Thyroid gland (tissue), 4 donors: ENCODE measurements around the gene BCLAF3.

ENCODE experiments used
- POLR2A ChIP-seq, 2 donors: fragments of 450-650 bp; IDR thresholded peaks; one replicate each; pipeline ENCODE4 v1.6.1; 2017; ENCODE audit warnings: antibody characterized with exemption in 2 of 2, mild to moderate bottlenecking in 2 of 2, moderate library complexity in 1 of 2
- TF ChIP-seq, protein P1 (sequence below), 6 experiments: fragments of 200-600 bp in 3 of 6; fragments of 450-650 bp in 3 of 6; sonication (generic) in 3 of 6; IDR thresholded peaks; one replicate each; pipeline ENCODE4 v1.5.1; 2016 to 2019; ENCODE audit warnings: antibody characterized with exemption in 6 of 6, mild to moderate bottlenecking in 2 of 6, inconsistent platforms in 1 of 6, moderate library complexity in 1 of 6

DNA sequence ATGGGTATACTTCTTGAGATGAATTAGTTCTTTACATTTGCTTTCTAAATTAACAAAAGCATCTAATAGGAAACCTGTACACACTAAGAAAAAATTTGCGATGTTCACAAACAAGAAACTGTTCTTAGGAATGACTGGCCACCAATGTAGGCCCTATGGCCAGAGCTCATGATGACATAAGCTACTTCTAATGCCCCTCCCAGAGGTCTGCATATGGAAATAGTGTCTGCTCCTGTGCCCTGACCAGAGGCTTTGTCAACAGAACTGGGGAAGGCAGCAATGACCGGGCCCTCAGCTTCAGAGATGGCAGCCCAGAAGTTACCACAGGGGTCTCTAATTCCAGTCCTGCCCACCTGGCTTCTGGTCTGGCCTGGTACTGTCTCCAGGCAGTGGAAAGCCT is 15.0 kb upstream of the BCLAF3 start:
- TF ChIP-seq, protein P1, sequence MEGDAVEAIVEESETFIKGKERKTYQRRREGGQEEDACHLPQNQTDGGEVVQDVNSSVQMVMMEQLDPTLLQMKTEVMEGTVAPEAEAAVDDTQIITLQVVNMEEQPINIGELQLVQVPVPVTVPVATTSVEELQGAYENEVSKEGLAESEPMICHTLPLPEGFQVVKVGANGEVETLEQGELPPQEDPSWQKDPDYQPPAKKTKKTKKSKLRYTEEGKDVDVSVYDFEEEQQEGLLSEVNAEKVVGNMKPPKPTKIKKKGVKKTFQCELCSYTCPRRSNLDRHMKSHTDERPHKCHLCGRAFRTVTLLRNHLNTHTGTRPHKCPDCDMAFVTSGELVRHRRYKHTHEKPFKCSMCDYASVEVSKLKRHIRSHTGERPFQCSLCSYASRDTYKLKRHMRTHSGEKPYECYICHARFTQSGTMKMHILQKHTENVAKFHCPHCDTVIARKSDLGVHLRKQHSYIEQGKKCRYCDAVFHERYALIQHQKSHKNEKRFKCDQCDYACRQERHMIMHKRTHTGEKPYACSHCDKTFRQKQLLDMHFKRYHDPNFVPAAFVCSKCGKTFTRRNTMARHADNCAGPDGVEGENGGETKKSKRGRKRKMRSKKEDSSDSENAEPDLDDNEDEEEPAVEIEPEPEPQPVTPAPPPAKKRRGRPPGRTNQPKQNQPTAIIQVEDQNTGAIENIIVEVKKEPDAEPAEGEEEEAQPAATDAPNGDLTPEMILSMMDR (IDR thresholded peaks at IDR 0.05), result no peak
- no peak for TF ChIP-seq POLR2A (IDR thresholded peaks at IDR 0.05)
